HCT116 (cell line): Measurements from ENCODE around the gene RADX.

Experiments used
- CEBPB ChIP-seq: IDR thresholded peaks from 2 replicates; pipeline ENCODE4 v1.6.1; 2012; ENCODE audit warnings: low read depth
- POLR2AphosphoS5 ChIP-seq: IDR thresholded peaks from 2 replicates; pipeline ENCODE4 v1.6.1; 2011; ENCODE audit warnings: mild to moderate bottlenecking, low read depth, low read length, moderate library complexity
- ZFX ChIP-seq: fragments of 450-650 bp; IDR thresholded peaks from 2 replicates; pipeline ENCODE4 v1.6.1; 2017
- TF ChIP-seq, protein P1 (sequence below): IDR thresholded peaks from 2 replicates; pipeline ENCODE4 v1.6.1; 2012
- TF ChIP-seq, protein P2 (sequence below): IDR thresholded peaks from 2 replicates; pipeline ENCODE4 v1.6.1; 2012; ENCODE audit warnings: low read depth
- TF ChIP-seq, protein P3 (sequence below), 3 experiments: fragments of 200-600 bp in 1 of 3; sonication (generic) in 1 of 3; IDR thresholded peaks in 2 of 3; conservative IDR thresholded peaks in 1 of 3; 2 replicates each; pipeline ENCODE4 v1.5.1; 2012 to 2017; ENCODE audit warnings: low read depth in 2 of 3, low read length in 2 of 3, antibody characterized with exemption in 1 of 3, borderline replicate concordance in 1 of 3, control low read depth in 1 of 3, mild to moderate bottlenecking in 1 of 3, mixed read lengths in 1 of 3, mixed run types in 1 of 3, moderate library complexity in 1 of 3; ENCODE audit not compliant: insufficient read depth in 1 of 3

DNA sequence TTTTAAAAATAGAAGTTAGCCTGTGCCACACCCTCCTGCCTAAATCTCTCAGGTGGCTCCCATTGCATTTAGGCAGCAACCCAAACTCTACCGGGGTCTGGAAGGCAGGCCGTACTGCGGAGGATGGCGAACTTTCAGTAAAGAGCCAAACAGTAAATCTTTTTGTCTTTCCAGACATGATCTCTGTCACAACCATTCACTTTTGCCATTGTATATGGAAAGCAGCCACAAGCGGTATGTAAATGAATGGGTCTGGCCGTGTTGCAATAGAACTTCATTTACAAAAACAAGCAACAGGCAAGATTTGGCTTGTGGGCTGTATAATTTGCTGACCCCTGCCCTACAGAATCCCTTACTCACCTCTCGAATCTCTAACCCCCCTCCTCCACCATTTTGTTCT lies 3.3 kb downstream of the RADX start:
- TF ChIP-seq CEBPB: no peak
- TF ChIP-seq POLR2AphosphoS5: no peak
- TF ChIP-seq ZFX: no peak
- TF ChIP-seq, protein P1, sequence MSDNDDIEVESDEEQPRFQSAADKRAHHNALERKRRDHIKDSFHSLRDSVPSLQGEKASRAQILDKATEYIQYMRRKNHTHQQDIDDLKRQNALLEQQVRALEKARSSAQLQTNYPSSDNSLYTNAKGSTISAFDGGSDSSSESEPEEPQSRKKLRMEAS: no peak
- TF ChIP-seq, protein P2, sequence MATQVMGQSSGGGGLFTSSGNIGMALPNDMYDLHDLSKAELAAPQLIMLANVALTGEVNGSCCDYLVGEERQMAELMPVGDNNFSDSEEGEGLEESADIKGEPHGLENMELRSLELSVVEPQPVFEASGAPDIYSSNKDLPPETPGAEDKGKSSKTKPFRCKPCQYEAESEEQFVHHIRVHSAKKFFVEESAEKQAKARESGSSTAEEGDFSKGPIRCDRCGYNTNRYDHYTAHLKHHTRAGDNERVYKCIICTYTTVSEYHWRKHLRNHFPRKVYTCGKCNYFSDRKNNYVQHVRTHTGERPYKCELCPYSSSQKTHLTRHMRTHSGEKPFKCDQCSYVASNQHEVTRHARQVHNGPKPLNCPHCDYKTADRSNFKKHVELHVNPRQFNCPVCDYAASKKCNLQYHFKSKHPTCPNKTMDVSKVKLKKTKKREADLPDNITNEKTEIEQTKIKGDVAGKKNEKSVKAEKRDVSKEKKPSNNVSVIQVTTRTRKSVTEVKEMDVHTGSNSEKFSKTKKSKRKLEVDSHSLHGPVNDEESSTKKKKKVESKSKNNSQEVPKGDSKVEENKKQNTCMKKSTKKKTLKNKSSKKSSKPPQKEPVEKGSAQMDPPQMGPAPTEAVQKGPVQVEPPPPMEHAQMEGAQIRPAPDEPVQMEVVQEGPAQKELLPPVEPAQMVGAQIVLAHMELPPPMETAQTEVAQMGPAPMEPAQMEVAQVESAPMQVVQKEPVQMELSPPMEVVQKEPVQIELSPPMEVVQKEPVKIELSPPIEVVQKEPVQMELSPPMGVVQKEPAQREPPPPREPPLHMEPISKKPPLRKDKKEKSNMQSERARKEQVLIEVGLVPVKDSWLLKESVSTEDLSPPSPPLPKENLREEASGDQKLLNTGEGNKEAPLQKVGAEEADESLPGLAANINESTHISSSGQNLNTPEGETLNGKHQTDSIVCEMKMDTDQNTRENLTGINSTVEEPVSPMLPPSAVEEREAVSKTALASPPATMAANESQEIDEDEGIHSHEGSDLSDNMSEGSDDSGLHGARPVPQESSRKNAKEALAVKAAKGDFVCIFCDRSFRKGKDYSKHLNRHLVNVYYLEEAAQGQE: no peak
- TF ChIP-seq, protein P3, sequence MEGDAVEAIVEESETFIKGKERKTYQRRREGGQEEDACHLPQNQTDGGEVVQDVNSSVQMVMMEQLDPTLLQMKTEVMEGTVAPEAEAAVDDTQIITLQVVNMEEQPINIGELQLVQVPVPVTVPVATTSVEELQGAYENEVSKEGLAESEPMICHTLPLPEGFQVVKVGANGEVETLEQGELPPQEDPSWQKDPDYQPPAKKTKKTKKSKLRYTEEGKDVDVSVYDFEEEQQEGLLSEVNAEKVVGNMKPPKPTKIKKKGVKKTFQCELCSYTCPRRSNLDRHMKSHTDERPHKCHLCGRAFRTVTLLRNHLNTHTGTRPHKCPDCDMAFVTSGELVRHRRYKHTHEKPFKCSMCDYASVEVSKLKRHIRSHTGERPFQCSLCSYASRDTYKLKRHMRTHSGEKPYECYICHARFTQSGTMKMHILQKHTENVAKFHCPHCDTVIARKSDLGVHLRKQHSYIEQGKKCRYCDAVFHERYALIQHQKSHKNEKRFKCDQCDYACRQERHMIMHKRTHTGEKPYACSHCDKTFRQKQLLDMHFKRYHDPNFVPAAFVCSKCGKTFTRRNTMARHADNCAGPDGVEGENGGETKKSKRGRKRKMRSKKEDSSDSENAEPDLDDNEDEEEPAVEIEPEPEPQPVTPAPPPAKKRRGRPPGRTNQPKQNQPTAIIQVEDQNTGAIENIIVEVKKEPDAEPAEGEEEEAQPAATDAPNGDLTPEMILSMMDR (IDR thresholded peaks at IDR 0.05 in 2 of 3, conservative IDR thresholded peaks at IDR 0.05 in 1 of 3; ENCODE audit: borderline replicate concordance in 1 of 3, insufficient read depth in 1 of 3, low read depth in 2 of 3, low read length in 2 of 3): no peak
